NCI-H1694 treated with DMSO at 0.1 percent for 48 hours (cell line): ENCODE measurements around the gene DENND1C.
A peak's percentile ranks its signal among the peaks of the same experiment; 100 is the strongest.

ENCODE experiments used
- DNase-seq: peaks from one replicate; lab custom pipeline; 2025; lab: John Stamatoyannopoulos, UW

DENND1C gene

GRCh38 chr19:6424939-6425731 is 56.5 kb downstream of the DENND1C start:
- DNase-seq: peak; percentile 99

- no peak for DNase-seq
Observed at GRCh38 chr19:6424195-6424938, 57.2 kb downstream of the DENND1C start, which contains the start of gene KHSRP. TSS of gene KHSRP (minus strand) at chr19:6424811. CDS start at chr19:6424701, 110 bp downstream.

- DNase-seq: peak; percentile 2
Observed at GRCh38 chr19:6423499-6424194, 57.9 kb downstream of the DENND1C start.

GRCh38 chr19:6421075-6422014 is 60.2 kb downstream of the DENND1C start:
- no peak for DNase-seq

- no peak for DNase-seq
Observed at GRCh38 chr19:6418562-6418932, 63.0 kb downstream of the DENND1C start.

GRCh38 chr19:6417713-6418561 is 63.6 kb downstream of the DENND1C start:
- DNase-seq: no peak
